GM12801 (cell line): ENCODE data around the gene CUL2.

Experiments used
- CTCF ChIP-seq: IDR thresholded peaks from one replicate; pipeline ENCODE4 v1.5.1; 2011; ENCODE audit warnings: control low read depth; ENCODE audit not compliant: insufficient read length; ENCODE audit errors: extremely low read depth

The CUL2 gene

DNA sequence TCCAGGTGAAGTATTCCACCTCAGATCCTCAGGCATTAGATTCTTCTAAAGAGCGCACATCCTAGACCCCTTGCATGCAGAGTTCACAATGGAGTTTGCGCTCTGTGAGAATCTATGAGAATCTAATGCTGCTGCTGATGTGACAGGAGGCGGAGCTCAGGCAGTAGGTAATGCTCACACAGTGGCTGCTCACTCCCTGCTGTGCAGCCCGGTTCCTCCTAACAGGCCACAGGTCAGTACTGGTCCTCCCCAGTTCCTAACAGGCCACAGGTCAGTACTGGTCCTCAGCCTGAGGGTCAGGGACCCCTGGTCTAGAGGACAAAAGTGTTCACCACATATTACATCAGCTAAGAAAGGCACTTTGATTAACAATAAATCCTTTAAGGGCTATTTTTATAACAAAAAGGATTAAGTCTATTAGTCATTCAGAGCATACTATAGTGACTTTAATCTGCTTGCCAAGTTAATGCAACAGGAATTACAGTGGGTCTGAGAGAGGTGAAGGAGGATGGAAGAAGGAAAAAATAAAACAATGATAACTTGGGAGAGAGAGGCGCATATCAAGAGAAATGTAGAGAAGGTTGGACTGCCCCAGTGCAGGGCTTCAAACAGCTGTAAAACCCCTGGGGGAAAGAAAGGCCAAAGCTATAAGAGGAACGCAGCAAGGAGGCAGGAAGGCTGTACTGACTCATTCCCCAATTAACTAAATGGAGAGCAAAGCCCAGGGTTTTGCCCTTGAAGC is 49.2 kb downstream of the CUL2 start:
- no peak for TF ChIP-seq CTCF

GRCh38 chr10:35037104-35037503 is 53.0 kb downstream of the CUL2 start:
- no peak for TF ChIP-seq CTCF

DNA sequence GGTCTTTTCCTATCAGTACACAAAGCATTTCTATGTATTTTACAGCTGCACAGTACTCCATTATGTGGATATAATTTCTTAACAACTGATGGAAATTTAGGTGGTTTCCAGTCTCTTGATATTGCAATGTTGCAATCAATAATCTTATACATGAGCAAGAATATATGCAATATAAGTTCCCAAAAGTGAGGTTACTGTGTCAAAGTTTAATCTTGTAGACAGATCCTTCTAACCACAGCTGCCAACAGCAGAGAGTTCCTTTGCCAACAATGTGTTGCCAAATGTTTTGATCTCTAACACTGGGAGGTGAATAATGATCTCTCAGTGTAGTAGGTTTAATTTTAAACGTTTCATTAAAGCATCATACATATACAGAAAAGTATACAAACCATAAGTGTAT is 54.5 kb downstream of the CUL2 start:
- TF ChIP-seq CTCF = no peak

GRCh38 chr10:35027567-35027966 is 62.6 kb downstream of the CUL2 start:
- no peak for TF ChIP-seq CTCF

GRCh38 chr10:35025916-35026315 is 64.2 kb downstream of the CUL2 start:
- no peak for TF ChIP-seq CTCF

DNA sequence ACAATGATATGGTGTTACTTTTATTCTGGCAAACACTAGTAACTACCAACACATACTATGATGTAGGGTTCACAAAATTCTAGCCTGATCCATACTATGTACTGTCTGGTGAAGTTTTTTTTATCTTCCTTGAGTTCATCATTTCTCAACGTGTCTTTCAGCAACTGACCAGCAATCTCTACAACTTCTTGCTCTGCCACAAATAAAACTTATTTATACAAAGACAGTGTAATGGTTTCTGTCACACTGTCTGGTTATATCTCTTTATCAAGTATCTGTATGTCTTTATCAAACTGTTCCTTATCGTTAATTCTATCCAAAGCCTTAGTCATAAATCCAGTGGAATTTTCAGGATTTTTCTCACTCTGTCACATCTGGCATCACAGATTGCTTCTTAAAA is 69.7 kb downstream of the CUL2 start:
- TF ChIP-seq CTCF = no peak

GRCh38 chr10:35019041-35020024 is 70.8 kb downstream of the CUL2 start:
- no peak for TF ChIP-seq CTCF
